ENCODE results near the gene LSM10.

DNA sequence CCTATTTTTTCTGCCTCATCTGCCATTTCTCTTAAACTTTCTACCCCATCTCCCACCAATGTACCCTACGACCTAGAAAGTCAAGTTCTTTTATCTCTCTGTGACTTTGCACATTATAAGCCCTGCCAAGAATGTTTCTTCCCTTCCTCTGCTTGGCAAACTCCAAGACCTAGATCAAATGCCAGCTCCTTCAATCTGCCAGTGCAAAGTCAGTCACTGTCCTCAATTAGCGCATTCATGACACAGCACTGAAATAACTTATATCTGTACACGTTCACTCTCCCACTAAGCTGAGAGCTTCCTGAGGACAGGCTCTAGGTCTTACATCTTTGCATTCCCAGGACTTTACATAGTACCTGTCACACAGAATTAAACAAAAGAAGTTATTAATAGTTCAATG is 21.4 kb upstream of the LSM10 start:
- TF ChIP-seq, protein P1, sequence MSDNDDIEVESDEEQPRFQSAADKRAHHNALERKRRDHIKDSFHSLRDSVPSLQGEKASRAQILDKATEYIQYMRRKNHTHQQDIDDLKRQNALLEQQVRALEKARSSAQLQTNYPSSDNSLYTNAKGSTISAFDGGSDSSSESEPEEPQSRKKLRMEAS (IDR thresholded peaks at IDR 0.05; ENCODE audit: insufficient read depth, insufficient read length): no peak
- TF ChIP-seq, protein P2, sequence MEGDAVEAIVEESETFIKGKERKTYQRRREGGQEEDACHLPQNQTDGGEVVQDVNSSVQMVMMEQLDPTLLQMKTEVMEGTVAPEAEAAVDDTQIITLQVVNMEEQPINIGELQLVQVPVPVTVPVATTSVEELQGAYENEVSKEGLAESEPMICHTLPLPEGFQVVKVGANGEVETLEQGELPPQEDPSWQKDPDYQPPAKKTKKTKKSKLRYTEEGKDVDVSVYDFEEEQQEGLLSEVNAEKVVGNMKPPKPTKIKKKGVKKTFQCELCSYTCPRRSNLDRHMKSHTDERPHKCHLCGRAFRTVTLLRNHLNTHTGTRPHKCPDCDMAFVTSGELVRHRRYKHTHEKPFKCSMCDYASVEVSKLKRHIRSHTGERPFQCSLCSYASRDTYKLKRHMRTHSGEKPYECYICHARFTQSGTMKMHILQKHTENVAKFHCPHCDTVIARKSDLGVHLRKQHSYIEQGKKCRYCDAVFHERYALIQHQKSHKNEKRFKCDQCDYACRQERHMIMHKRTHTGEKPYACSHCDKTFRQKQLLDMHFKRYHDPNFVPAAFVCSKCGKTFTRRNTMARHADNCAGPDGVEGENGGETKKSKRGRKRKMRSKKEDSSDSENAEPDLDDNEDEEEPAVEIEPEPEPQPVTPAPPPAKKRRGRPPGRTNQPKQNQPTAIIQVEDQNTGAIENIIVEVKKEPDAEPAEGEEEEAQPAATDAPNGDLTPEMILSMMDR (IDR thresholded peaks at IDR 0.05; ENCODE audit: extremely low read depth in 1 of 2, insufficient read depth in 1 of 2, low read depth in 1 of 2, low read length in 2 of 2): no peak
- TF ChIP-seq POLR2AphosphoS5 (IDR thresholded peaks at IDR 0.05; ENCODE audit: insufficient read depth, low read depth, low read length): no peak
- no peak for TF ChIP-seq POLR2A (IDR thresholded peaks at IDR 0.05; ENCODE audit: low read depth, low read length)
- no peak for TF ChIP-seq EZH2 (IDR thresholded peaks at IDR 0.05; ENCODE audit: borderline replicate concordance, low read depth, low read length, severe bottlenecking)
- TF ChIP-seq MYC (IDR thresholded peaks at IDR 0.05; ENCODE audit: low read depth, low read length): no peak
- TF ChIP-seq GATA2 (IDR thresholded peaks at IDR 0.05; ENCODE audit: insufficient read depth, insufficient read length, low read depth, low read length): no peak
- TF ChIP-seq FOS (IDR thresholded peaks at IDR 0.05; ENCODE audit: borderline replicate concordance, insufficient read depth, low read length): no peak

All from endothelial cell of umbilical vein (primary cell).